ENCODE measurements around the gene RANBP6. TPM values are rescaled to one million over a fixed set of nuclear protein-coding genes. Genes with fewer than 3 reads are reported as not detected.
"Not testable (repeated sequence)": the region's sequence is repeated elsewhere in the genome, so short reads cannot be mapped to it uniquely, and the experiment has no call there.

Gene RANBP6
- total RNA-seq, 1 donor from 2014 or later = 17.1 TPM

- no peak for DNase-seq (ENCODE audit: low read depth)
- no peak for TF ChIP-seq CTCF (conservative IDR thresholded peaks at IDR 0.05; ENCODE audit: low read depth, low read length)
- no peak overlapping the region for H3K4me3 ChIP-seq (ENCODE audit: low read depth, low read length)
Observed at GRCh38 chr9:6034954-6035353, 19.5 kb upstream of the RANBP6 start.

GRCh38 chr9:6029604-6030274 lies 14.3 kb upstream of the RANBP6 start:
- no peak for DNase-seq (ENCODE audit: low read depth)
- H3K4me3 ChIP-seq (ENCODE audit: low read depth, low read length) = no peak overlapping the region
- TF ChIP-seq CTCF (conservative IDR thresholded peaks at IDR 0.05; ENCODE audit: low read depth, low read length) = no peak

DNA sequence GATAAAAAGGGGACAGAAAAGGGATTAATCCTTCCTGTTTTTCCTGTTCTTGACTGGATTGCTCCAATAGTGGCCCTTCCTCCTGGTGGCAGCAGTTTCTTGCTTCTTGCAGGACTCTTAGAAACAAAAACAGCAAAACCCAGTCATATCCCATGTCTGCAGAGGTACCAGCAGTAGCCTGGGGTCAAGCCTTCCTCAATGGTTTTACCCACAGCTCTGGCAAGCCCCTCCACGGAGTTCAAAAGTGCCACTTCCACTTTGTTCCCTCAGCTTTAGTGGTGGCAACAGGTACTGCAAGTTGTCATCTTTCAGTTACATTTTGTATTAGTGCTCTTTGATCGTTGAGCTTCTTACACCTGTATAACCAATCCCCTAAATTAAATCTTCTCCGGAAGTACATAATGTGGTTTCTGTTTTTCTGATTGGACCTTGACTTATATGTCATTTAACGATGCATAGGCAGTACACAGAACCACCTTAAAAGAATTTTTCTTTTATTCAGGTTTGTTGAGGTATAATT lies 8.7 kb upstream of the RANBP6 start:
- TF ChIP-seq CTCF (conservative IDR thresholded peaks at IDR 0.05; ENCODE audit: low read depth, low read length) = peak; percentile 68
- H3K4me3 ChIP-seq (ENCODE audit: low read depth, low read length) = no peak overlapping the region
- no peak for DNase-seq (ENCODE audit: low read depth)

- H3K4me3 ChIP-seq (ENCODE audit: low read depth, low read length); DNase-seq (ENCODE audit: low read depth): not testable (repeated sequence)
Observed at GRCh38 chr9:6016975-6017374, 1.6 kb upstream of the RANBP6 start.

GRCh38 chr9:6014670-6015270 lies 654 bp downstream of the RANBP6 start:
- no peak for DNase-seq (ENCODE audit: low read depth)
- H3K4me3 ChIP-seq (ENCODE audit: low read depth, low read length) = peak overlapping the region; percentile 76
- TF ChIP-seq CTCF (conservative IDR thresholded peaks at IDR 0.05; ENCODE audit: low read depth, low read length) = no peak

GRCh38 chr9:6008169-6008979 lies 7.0 kb downstream of the RANBP6 start:
- H3K4me3 ChIP-seq (ENCODE audit: low read depth, low read length) = peak overlapping the region; percentile 81
- no peak for TF ChIP-seq CTCF (conservative IDR thresholded peaks at IDR 0.05; ENCODE audit: low read depth, low read length)
- peak; percentile 91 for DNase-seq (ENCODE audit: low read depth)

GRCh38 chr9:6007770-6008168 lies 7.7 kb downstream of the RANBP6 start:
- H3K4me3 ChIP-seq (ENCODE audit: low read depth, low read length) = peak overlapping the region; percentile 81
- no peak for TF ChIP-seq CTCF (conservative IDR thresholded peaks at IDR 0.05; ENCODE audit: low read depth, low read length)
- no peak for DNase-seq (ENCODE audit: low read depth)

All from epithelial cell of proximal tubule (primary cell).